GM23248 (cell line): ENCODE results near the gene CEP170.

Experiments
- EZH2 ChIP-seq: fragments of 200-600 bp; sonication (generic); IDR thresholded peaks from 2 replicates; pipeline ENCODE4 v1.6.1; 2018; ENCODE audit warnings: antibody characterized with exemption, mild to moderate bottlenecking; ENCODE audit not compliant: insufficient read depth, poor library complexity, severe bottlenecking
- EZH2phosphoT487 ChIP-seq: fragments of 200-600 bp; sonication (generic); IDR thresholded peaks from 2 replicates; pipeline ENCODE4 v1.6.1; 2018; ENCODE audit warnings: antibody characterized with exemption, moderate library complexity, mild to moderate bottlenecking, low read depth; ENCODE audit not compliant: insufficient read depth

DNA sequence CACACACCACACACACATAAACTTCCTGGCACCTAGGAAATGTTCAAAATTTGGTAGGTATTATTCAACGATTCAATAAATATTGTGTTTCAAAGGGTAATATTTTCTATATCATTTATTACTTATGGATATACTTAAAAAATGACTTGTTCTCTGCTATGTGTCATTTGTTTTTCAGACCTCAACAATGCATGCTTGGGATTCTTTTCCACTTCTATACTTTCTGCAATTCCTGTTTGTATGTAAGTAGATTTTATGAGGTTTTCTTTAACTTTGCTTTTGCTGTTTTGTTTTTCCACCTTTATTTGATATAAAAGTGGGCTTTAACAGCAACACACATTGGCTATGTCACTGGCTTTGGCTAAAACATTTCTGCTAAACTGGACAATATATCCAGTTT is 3.5 kb downstream of the CEP170 start:
- TF ChIP-seq EZH2 (no peak), EZH2phosphoT487 (no peak)
